Middle frontal gyrus (tissue), 1 donor: ENCODE results near the gene DGLUCY.
"Not testable (repeated sequence)": the region's sequence is repeated elsewhere in the genome, so short reads cannot be mapped to it uniquely, and the experiment has no call there.

Experiments
- DNase-seq: peaks from one replicate; pipeline ENCODE4 v3.0.0-alpha.2; 2015; ENCODE audit warnings: low spot score; ENCODE audit errors: extremely low spot score

The DGLUCY gene

DNA sequence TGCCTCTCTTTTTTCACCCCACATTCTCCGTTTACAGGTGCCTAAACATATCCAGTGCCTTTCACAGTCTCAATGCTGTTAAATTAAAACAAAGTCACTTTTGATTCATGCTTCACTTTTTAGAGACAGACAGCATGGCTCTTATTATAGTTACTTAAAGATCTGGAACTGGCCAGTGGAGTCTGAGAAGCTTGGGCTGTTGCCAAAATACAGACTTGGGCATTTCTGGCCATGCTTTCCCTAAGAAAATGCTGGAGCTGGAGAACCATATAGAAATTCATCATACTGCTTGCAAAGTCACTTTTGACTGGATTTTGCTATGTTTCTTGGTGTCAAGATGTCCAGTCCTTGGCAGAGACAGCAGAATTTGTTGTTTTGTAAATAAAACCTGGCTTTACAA is 142.8 kb downstream of the DGLUCY start:
- no peak for DNase-seq

DNA sequence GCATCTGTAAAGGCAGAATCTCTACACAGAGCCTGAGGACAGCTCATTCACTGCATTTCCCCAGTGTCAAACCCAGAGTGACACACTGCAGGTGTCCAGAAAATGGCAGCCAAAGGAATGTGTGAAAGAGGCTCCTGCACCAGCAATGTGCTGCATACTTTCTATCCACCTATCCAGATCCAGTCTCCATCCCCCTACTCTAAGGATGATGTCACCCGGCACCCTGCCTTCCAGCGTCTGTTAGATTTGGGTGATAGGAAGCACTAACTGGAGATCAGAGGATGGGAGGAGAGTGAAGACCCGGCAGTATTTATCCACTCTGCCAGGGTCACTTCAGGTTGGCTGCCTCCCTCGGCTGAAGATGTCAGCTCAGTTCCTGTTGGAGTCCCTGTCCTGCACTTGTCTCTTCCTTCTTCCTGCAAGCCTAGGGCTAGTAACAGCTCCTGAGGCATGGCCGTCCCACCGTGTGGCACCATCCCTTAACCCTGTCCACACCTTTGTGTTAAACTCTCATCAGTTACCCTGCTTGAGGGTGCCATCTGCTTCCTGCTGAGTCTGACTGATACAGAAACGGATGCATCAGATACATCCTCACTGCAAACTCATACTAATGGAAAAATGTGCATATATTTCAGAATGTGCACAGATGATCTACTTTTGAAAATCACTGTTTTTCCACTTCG is 143.6 kb downstream of the DGLUCY start:
- no peak for DNase-seq

DNA sequence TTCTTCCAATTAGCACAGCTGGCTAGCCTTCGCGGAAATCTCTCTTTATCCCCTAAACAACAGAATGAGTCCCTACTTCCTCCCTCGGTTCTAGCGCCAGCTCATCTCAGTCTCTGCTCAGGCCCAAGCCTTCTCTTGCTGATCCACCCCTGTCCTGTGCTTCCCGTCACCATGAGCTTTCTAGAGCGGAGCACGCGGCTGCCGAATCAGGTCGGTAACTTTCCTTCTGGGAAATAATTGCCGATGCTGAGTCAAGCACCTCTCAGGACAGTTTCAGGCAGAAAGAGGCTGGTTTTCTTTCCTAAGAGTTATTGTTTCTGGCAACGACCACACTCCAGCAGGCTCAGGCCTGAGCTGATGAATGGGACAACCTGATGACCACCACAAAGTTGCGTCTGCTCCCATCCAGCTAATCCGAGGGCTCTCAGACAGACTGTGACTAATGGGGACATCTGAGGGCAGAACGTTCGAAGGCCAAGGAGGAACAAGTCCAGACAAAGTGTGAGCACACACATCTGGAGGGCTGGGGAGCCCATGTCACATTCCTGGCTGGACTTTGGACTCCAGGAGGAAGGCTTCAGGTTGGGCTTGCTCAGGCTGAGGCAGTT is 144.2 kb downstream of the DGLUCY start:
- no peak for DNase-seq

DNA sequence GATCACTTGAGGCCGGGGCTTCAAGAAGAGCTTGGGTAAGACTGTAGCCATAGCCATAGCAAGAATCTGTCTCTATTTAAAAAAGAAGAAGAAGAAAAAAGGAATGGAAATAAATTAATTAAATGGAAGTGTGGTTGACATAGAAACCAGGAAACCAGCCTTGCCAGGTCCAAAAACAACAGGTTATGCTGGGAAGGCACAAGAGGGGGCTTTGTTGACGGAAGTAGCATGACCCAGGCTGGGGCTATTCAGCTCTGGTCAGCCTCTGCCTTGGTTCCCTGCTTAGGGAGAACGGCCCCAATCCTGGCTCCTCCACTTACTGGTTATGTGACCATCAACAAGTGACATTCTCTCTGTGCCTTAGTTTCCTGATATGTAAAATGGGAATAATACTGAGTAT is 145.0 kb downstream of the DGLUCY start:
- no peak for DNase-seq

DNA sequence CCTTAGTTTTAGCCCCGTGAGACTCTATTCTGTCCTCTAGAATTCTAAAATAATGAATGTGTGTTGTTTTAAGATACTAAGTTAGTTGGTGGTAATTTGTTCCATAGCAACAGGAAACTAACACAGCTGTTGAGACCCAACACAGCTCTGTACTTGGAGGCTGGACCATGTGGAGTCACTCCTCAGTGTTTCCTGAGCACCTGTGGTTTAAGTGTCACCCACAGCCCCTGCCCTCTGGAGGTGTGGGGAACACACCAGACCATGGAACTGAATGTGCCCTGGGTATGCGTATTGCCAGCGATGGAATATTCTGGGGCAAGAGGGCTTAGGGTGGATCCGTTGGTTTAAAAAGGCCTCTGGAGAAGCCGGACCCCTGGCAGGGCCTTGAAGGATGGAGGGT is 147.2 kb downstream of the DGLUCY start:
- no peak for DNase-seq

DNA sequence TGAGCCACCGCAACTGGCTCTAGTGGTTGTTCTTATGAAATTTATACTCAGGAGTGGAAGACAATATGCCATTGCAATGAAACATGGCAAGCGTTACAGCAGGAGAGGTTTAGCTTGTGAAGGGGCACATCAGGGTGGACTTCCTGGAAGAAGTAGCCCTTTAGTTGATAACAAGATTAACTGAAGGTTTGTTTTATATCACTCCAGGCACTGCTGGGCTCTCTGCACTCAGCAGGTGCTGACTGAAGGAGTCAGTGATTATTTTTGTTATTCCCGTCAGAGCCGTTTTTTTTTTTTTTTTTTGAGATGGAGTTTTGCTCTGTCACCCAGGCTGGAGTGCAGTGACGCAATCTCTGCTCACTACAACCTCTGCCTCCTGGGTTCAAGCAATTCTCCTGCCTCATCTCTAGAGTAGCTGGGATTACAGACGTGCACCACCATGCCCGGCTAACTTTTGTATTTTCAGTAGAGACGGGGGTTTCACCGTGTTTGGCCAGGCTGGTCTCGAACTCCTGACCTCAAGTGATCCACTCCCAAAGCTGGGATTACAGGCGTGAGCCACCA is 148.2 kb downstream of the DGLUCY start:
- DNase-seq: no peak

DNA sequence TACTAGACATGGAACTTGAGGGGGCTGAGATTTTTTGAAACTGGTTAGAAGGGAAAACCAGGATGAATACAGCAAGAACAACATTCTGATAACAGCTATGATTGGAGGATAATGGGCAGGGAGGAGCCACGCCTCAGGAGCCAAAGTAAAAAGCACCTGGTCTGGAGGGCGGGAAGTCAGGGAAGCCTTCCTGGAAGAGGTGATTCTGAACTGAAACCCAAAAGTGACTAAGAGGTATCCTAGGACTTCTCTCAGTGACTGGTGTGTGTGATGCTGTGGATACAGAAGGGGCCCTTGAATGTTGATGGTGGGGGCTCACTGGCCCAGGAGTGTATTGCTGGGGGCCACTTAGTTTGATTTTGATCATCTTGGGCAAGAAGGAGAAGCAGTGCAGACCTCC is 149.5 kb downstream of the DGLUCY start:
- no peak for DNase-seq

DNA sequence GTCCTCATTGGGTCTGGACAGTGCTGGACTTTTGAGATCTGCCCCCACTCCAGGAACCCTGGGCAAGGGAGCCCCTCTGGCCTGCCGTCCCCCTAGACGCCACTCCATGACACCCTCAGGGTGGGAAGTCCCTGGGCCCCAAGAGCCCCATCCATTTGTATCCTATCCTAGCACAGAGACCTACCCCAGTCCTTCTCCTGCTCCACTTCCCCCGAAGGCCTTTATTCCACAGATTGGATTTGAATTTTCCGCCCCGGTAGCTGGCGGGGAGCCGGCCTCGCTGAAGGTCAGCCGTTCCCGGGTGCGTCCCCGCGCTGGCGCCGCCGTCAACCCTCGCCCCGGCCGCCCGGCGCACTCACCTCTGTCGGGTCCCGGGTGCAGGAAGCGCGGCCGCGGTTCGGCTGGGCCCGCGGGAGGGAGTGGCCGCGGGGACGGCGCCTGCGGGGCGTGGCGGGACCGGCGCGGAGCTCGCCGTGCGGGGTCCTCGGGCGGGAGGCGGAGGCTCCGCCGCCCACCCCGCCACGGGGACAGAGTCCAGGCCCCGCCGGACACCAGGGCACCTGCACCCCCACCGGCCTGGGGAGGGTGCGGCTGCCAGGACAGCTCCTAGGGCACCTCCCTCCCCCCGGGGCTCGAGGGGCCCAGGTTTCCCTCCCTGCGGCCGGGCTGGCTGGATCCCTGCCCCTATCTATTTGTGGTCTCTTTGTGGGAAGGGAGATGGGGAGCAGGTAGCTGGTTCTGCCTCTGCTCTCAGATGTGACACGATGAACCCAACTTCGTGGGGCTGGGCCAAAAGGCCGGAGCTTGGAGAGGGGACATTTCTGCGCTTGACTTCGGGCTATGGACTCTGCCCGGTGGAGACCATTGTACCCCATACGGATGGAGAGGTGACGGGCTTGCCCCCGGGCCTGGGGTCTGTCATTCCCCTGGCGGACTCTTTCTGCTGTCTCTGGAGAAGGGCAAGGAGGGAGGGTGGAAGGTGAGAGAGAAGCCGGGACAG is 150.6 kb downstream of the DGLUCY start:
- no peak for DNase-seq

DNA sequence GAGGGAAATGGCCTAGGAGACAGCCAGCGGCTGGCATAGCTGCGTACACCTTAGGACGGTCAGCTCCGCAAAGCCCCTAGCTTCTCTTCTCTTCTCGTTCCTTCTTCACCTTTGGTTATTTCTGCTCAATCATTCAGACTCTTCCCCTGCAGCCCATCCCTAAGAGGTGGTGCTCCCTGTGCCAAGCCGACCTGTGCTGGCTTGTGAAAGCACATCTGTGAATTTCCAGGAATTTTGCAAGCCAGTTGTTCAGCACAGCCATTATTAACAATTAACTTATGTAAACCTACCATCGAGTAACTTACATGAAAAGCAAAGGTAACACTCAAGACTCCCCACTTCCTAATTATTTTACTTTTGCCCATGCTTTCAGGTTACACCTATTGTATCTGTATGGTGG is 151.5 kb downstream of the DGLUCY start:
- DNase-seq: no peak

DNA sequence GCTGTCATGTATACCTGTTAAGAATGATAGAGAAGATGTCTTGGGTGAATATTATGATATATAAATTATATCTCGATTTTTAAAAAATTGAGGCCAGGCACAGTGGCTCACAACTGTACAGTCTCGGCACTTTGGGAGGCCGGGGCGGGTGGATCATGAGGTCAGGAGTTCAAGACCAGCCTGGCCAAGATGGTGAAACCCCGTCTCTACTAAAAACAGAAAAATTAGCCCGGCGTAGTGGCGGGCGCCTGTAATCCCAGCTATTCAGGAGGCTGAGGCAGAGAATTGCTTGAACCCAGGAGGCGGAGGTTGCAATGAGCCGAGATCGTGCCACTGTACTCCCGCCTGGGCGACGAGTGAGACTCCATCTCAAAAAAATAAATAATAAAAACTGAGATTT is 152.4 kb downstream of the DGLUCY start:
- DNase-seq: not testable (repeated sequence)

DNA sequence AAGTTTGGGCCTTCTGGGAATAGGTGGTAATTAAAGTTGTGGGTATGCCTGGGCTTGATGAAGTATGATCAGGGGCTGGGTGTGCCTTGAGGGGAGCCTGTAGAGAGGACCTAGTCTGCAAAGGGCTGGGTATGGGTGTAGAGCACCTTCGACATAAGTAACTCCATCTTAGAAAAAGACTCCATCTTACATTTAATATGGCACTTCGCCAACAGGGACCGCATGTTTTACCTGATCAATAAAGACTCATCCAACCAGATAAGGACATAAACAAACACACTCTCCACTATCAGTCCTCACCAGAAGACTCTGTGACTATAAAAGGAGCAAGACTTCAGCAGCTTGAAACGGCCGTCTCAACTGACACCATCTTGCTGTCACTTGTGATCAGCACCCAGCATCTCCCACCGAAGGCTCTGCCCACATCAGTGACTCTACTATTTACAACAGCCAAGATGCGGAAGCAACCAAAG is 154.1 kb downstream of the DGLUCY start:
- no peak for DNase-seq

DNA sequence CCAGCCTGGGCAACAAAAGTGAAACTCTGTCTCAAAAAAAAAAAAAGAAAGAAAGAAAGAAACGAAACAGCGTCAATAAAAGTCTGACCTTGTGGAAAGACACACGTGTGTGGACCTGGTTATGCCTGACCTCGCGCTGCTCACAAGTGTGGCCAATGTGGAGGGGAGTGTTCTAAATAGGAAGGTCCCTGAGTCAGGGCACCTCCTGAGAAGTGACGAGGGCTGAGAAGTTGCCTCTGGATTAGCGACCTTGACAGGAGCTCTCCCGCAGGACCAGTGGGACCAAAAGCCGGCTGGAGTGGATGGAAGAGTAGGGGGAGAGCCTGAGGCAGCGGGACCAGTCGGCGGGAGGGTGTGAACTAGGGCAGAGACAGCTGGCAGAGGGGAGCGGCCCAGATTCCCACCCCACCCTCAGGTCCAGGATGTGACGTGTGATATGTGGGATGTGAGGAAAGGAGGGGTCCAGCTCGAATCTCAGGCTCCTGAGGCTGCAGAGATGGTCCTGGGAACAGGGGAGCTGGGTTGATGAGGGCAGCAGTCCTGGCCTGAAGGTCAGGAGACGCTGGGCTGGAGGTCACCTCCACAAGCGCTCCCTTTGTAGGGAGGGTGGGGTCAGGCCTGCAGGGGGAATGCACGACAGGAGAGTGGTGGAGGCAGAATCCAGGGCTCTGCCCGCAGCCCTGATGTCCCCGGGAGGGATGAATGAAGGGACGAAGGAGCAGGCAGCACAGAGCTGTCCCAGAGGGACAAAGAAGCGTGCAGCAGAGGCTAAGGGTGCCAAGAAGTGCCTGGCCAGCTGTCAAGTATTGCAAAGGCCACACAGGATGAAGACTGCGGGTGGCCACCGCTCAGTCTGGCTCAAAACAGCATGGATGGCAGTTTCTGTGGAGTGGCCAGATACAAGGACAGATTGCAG is 155.5 kb downstream of the DGLUCY start:
- no peak for DNase-seq

DNA sequence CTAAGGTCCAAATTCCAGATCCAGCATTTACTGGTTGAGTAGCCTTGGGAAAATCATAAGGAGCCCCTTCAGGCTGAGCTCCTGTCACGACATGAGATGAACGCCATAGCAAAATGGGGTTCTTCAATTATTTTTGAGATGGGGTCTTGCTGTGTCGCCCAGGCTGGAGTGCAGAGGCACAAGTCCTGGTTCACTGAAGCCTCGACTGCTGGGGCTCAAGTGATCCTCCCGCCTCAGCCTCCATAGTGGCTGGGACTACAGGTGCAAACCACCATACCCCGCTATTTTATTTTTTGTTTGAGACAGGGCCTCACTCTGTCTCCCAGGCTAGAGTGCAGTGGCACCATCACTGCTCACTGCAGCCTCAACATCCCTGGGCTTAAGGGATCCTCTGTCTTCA is 156.3 kb downstream of the DGLUCY start:
- no peak for DNase-seq

DNA sequence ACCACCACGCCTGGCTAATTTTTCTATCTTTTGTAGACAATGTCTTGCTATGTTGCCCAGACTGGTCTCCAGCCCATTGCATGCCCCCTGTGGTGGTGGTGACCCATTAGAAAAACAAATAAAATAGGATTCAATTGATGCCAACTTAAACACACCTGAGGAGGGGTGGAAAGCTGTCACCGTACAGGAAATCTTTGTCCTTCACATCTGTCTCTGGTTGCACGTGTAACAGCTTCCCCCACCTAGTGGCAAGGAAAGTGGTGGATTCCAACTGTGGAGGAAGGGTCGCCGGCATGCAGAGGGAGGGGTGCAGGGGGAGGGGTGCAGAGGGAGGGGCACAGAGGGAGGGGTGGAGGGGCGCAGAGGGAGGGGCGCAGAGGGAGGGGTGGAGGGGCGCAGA is 156.7 kb downstream of the DGLUCY start:
- no peak for DNase-seq

DNA sequence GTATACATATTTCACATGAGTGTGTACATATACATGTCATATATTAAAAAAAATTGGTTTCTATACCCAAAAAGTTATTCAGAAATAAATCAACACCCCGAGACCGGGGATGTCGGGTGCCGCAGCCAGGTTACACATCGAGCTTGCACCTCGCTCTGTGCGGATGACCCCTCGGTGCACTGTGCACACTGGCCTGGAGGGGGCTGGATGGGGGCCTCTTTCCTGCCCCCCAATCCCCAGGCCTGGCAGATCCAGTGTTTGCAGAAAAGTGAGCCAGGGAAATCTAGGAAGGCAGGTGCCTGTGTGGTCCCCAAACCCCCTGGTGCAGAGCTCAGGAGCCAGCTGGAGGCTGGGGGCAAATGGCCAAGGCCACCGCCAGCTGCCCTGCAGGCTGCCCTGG is 157.8 kb downstream of the DGLUCY start:
- DNase-seq: no peak

DNA sequence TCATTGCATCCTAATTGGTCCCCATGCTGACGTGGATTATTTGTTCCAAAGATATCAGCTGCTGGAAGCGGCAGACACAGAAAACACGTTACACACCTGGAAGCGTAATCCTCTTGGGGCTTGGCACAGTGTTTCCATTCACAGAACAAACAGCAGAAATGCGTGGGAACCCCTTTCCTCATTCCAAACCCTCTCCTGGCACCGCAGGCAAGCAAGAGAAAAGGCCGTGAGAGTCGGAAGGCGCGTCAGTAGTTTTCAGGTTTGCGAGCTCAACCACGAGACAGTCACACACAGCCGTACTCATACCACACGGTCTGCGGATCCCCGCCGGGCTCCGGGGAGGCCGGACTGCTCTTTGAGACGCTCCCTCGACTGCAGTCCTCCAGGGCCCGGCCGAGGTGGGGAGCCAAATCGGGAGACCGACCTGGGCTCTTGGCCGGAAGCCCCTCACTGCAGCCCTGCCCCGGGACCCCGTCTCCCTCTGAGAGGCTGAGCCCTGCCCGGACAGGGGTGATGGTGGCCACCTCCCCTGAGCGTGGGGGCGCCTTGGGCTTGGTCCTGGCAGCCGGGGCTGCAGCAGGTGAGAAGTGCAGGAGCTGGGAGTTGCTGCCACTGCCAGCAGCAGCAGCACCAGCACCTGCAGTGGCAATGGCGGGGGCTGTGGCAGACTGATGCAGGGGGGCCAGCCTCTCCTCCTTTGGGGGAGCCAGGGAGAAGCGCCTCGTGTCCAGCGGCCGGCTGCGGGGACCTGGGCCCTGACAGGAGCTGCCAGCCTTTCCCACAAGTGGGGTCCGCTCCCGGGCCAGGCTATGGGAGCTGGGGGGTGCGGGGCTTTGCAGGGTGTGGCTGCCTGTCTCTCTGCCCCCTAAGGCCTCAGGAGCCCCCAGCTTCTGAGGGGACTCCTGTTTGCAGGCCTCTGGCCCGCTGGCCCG is 158.7 kb downstream of the DGLUCY start:
- DNase-seq: no peak

DNA sequence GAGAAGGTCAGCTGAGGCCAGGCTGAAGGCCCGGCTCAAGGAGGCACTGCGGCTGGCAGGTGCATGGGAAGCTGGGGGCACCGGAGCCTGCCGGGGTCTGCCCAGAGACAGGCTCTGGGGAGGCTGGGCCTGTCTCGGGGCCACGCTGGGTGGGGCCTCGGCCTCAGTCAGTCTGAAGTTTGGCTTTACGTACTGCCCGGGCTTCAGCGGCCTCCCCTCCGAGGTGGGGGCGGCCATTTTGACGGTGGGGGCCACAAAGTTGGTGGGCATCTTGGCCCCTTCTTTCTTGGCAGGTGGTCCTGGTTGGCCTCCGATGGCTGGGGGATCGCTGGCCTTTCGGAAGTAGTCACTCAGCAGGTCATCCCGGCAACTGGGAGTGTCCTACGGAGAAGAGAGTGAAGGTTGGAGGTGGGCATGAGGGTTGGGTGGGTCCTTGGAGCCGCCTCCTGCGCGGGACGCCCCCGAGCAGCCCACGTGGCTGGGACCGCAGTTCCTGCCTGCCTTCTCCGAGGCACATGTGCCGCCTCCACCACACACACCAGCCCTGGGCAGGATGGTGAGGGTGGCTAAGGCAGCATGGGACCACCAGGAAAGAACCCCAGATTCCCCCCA is 159.5 kb downstream of the DGLUCY start:
- DNase-seq: no peak

DNA sequence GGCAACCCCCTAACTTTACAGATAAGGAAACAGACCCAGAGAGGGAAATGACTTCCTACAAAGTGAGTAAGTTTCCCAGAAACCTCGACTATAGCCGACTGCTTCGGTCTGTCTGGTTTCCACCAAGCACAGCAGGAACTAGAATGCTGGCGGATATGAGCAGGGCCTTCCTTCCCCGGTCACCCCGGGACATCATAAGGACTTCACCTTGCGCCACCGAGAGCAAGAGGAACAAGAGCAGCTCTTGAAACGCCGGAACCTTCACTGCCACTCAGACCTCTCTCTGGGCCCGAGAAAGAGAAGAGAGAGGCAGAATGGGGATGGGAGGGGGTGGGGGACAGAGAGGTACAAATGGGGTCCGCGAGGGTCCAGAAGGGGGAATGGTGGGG is 160.0 kb downstream of the DGLUCY start:
- no peak for DNase-seq

DNA sequence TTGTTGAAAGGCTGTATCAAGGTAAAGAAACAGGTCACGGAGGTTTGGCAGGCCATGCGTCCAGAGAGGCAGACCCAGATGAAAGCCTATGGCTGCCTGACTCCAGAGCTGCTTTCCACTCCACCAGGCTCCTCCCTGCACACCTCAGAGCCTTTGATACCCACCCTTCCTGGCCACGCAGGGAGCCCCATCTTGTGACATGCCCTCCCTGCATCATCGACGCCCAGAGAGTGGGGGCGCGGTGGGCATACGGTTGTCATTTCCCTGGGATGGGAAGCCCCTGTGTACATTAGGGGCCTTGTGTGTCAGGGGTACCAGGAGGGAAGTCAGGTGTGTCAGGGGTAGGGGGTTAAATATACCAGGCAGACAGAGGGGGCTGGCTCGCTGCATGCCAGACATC is 160.9 kb downstream of the DGLUCY start:
- DNase-seq: no peak
